Measurements from ENCODE around the gene RAPGEF2. TPM values are rescaled to one million over a fixed set of nuclear protein-coding genes. Genes with fewer than 3 reads are reported as not detected.

Gene RAPGEF2
- total RNA-seq, 1 experiment from 2014 or later: 26.3 TPM

- H3K27me3 Mint-ChIP-seq (ENCODE audit: insufficient read depth, unreplicated experiment): no peaks in the 10 kb centered on the region
- no peaks in the 10 kb centered on the region for H3K36me3 Mint-ChIP-seq (ENCODE audit: insufficient read depth, unreplicated experiment)
- no peak for TF ChIP-seq CTCF (IDR thresholded peaks at IDR 0.05; ENCODE audit: unreplicated experiment)
- no TSS peak for BruUV-seq (replicated peaks)
- no peak for DNase-seq (ENCODE audit: unreplicated experiment)
- intact Hi-C loops (cut with micrococcal nuclease): no loop called here
- no peaks in the 10 kb centered on the region for H3K9me3 Mint-ChIP-seq (ENCODE audit: unreplicated experiment)
- POLR2A ChIA-PET: no interaction called here
- peaks cover 12% of the 10 kb centered on the region for H3K4me1 Mint-ChIP-seq (ENCODE audit: insufficient read depth, unreplicated experiment)
- CTCF ChIA-PET: no interaction called here
- no peak overlapping the region for H3K27ac Mint-ChIP-seq (ENCODE audit: low read depth, unreplicated experiment)
- H3K4me3 Mint-ChIP-seq (ENCODE audit: unreplicated experiment): no peak overlapping the region
Measured at GRCh38 chr4:159153669-159154068, 50.8 kb downstream of the RAPGEF2 start.

- ChIA-PET POLR2A (no interaction called here), CTCF (interaction anchor here (0.9 kb wide), 1 partner anchor 116 kb away, joined by 3 read pairs; no protein-coding TSS in a partner anchor)
- H3K36me3 Mint-ChIP-seq (ENCODE audit: insufficient read depth, unreplicated experiment): no peaks in the 10 kb centered on the region
- H3K9me3 Mint-ChIP-seq (ENCODE audit: unreplicated experiment): no peaks in the 10 kb centered on the region
- DNase-seq (ENCODE audit: unreplicated experiment): no peak
- no peak overlapping the region for H3K27ac Mint-ChIP-seq (ENCODE audit: low read depth, unreplicated experiment)
- peaks cover 12% of the 10 kb centered on the region for H3K4me1 Mint-ChIP-seq (ENCODE audit: insufficient read depth, unreplicated experiment)
- TF ChIP-seq CTCF (IDR thresholded peaks at IDR 0.05; ENCODE audit: unreplicated experiment): no peak
- H3K27me3 Mint-ChIP-seq (ENCODE audit: insufficient read depth, unreplicated experiment): no peaks in the 10 kb centered on the region
- intact Hi-C loops (cut with micrococcal nuclease): no loop called here
- BruUV-seq (replicated peaks): no TSS peak
- H3K4me3 Mint-ChIP-seq (ENCODE audit: unreplicated experiment): no peak overlapping the region
Measured at GRCh38 chr4:159155119-159155518, 52.2 kb downstream of the RAPGEF2 start.

- ChIA-PET POLR2A (interaction anchor here (0.6 kb wide), 1 partner anchor 125 kb away, joined by 3 read pairs; no protein-coding TSS in a partner anchor), CTCF (no interaction called here)
- H3K27me3 Mint-ChIP-seq (ENCODE audit: insufficient read depth, unreplicated experiment): no peaks in the 10 kb centered on the region
- intact Hi-C loops (cut with micrococcal nuclease): no loop called here
- H3K9me3 Mint-ChIP-seq (ENCODE audit: unreplicated experiment): no peaks in the 10 kb centered on the region
- no peaks in the 10 kb centered on the region for H3K36me3 Mint-ChIP-seq (ENCODE audit: insufficient read depth, unreplicated experiment)
- H3K4me1 Mint-ChIP-seq (ENCODE audit: insufficient read depth, unreplicated experiment): peaks cover 5% of the 10 kb centered on the region
- TF ChIP-seq CTCF (IDR thresholded peaks at IDR 0.05; ENCODE audit: unreplicated experiment): no peak
- no TSS peak for BruUV-seq (replicated peaks)
- H3K27ac Mint-ChIP-seq (ENCODE audit: low read depth, unreplicated experiment): no peak overlapping the region
- no peak for DNase-seq (ENCODE audit: unreplicated experiment)
- H3K4me3 Mint-ChIP-seq (ENCODE audit: unreplicated experiment): no peak overlapping the region
Measured at GRCh38 chr4:159158083-159158617, 55.3 kb downstream of the RAPGEF2 start.

GRCh38 chr4:159158985-159159384, 56.1 kb downstream of the RAPGEF2 start:
- ChIA-PET POLR2A (interaction anchor here (0.7 kb wide), 1 partner anchor 1422 kb away, joined by 3 read pairs; no protein-coding TSS in a partner anchor), CTCF (interaction anchor here (0.5 kb wide), 1 partner anchor 199 kb away, joined by 3 read pairs; no protein-coding TSS in a partner anchor)
- Mint-ChIP-seq H3K27ac (ENCODE audit: low read depth, unreplicated experiment) (no peak overlapping the region), H3K27me3 (ENCODE audit: insufficient read depth, unreplicated experiment) (no peaks in the 10 kb centered on the region), H3K4me1 (ENCODE audit: insufficient read depth, unreplicated experiment) (no peaks in the 10 kb centered on the region), H3K9me3 (ENCODE audit: unreplicated experiment) (no peaks in the 10 kb centered on the region), H3K4me3 (ENCODE audit: unreplicated experiment) (no peak overlapping the region), H3K36me3 (ENCODE audit: insufficient read depth, unreplicated experiment) (peaks cover 7% of the 10 kb centered on the region)
- TF ChIP-seq CTCF (IDR thresholded peaks at IDR 0.05; ENCODE audit: unreplicated experiment): no peak
- no TSS peak for BruUV-seq (replicated peaks)
- no peak for DNase-seq (ENCODE audit: unreplicated experiment)
- intact Hi-C loops (cut with micrococcal nuclease): no loop called here

Data from MCF 10A (cell line).